Globus pallidus (tissue), 1 donor: ENCODE measurements around the gene B4GALNT2.
A peak's percentile ranks its signal among the peaks of the same experiment; 100 is the strongest.
"Not testable (repeated sequence)": the region's sequence is repeated elsewhere in the genome, so short reads cannot be mapped to it uniquely, and the experiment has no call there.

ENCODE experiments used
- DNase-seq: peaks from one replicate; pipeline ENCODE4 v3.0.0-alpha.2; 2015; ENCODE audit warnings: low spot score

Gene B4GALNT2

GRCh38 chr17:49121696-49122292 lies 10.8 kb upstream of the B4GALNT2 start:
- no peak for DNase-seq

GRCh38 chr17:49122566-49122965 lies 10.0 kb upstream of the B4GALNT2 start:
- no peak for DNase-seq

- no peak for DNase-seq
Measured at GRCh38 chr17:49123061-49123460, 9.5 kb upstream of the B4GALNT2 start.

- DNase-seq = no peak
Measured at GRCh38 chr17:49125449-49125848, 7.1 kb upstream of the B4GALNT2 start.

GRCh38 chr17:49126183-49126859 lies 6.2 kb upstream of the B4GALNT2 start:
- DNase-seq = not testable (repeated sequence)

- not testable (repeated sequence) for DNase-seq
Measured at GRCh38 chr17:49129359-49129950, 3.1 kb upstream of the B4GALNT2 start.

- no peak for DNase-seq
Measured at GRCh38 chr17:49130891-49131290, 1.7 kb upstream of the B4GALNT2 start.

GRCh38 chr17:49132317-49132698 lies 261 bp upstream of the B4GALNT2 start:
- no peak for DNase-seq

- DNase-seq = no peak
Measured at GRCh38 chr17:49136335-49136734, 3.8 kb downstream of the B4GALNT2 start.

- not testable (repeated sequence) for DNase-seq
Measured at GRCh38 chr17:49145654-49146053, 13.1 kb downstream of the B4GALNT2 start.

GRCh38 chr17:49146620-49147306 lies 14.2 kb downstream of the B4GALNT2 start:
- DNase-seq = no peak

GRCh38 chr17:49148171-49148570 lies 15.6 kb downstream of the B4GALNT2 start:
- DNase-seq = no peak

GRCh38 chr17:49151996-49152395 lies 19.4 kb downstream of the B4GALNT2 start:
- no peak for DNase-seq

- no peak for DNase-seq
Measured at GRCh38 chr17:49156256-49156655, 23.7 kb downstream of the B4GALNT2 start.

GRCh38 chr17:49157784-49158183 lies 25.2 kb downstream of the B4GALNT2 start:
- DNase-seq = no peak

GRCh38 chr17:49162866-49163265 lies 30.3 kb downstream of the B4GALNT2 start:
- DNase-seq = no peak

GRCh38 chr17:49165143-49165542 lies 32.6 kb downstream of the B4GALNT2 start:
- no peak for DNase-seq

- no peak for DNase-seq
Measured at GRCh38 chr17:49168706-49169105, 36.1 kb downstream of the B4GALNT2 start.

GRCh38 chr17:49170216-49170615 lies 37.6 kb downstream of the B4GALNT2 start:
- DNase-seq = no peak

GRCh38 chr17:49170711-49171110 lies 38.1 kb downstream of the B4GALNT2 start:
- DNase-seq = not testable (repeated sequence)

GRCh38 chr17:49175978-49176377 lies 43.4 kb downstream of the B4GALNT2 start:
- DNase-seq = not testable (repeated sequence)

- peak; percentile 49 for DNase-seq
Measured at GRCh38 chr17:49180303-49180702, 47.7 kb downstream of the B4GALNT2 start.
